HEK293T (cell line): ENCODE data around the gene CKB.

Experiments used
- CTCF ChIA-PET: fragments of 350-600 bp; formaldehyde crosslinking; extraction: SDS; loops from one replicate; lab custom pipeline; 2021; ENCODE audit warnings: antibody characterized with exemption, inconsistent platforms; lab: Yijun Ruan, JAX
- POLR2A ChIA-PET: fragments of 350-600 bp; formaldehyde crosslinking; extraction: SDS; loops from one replicate; lab custom pipeline; 2020; ENCODE audit warnings: antibody characterized with exemption, inconsistent platforms; lab: Yijun Ruan, JAX
- DNase-seq: peaks from one replicate; pipeline ENCODE4 v3.0.0; 2012; ENCODE audit warnings: mixed read lengths; ENCODE audit errors: extremely low spot score
- ARNT ChIP-seq: fragments of 450-650 bp; IDR thresholded peaks from 2 replicates; pipeline ENCODE4 v1.6.1; 2017; ENCODE audit warnings: mild to moderate bottlenecking
- BHLHE40 ChIP-seq: fragments of 450-650 bp; IDR thresholded peaks from 2 replicates; pipeline ENCODE4 v1.6.1; 2016; ENCODE audit warnings: mild to moderate bottlenecking, moderate library complexity, borderline replicate concordance
- CTBP1 ChIP-seq: fragments of 450-650 bp; IDR thresholded peaks from 2 replicates; pipeline ENCODE4 v1.6.1; 2016; ENCODE audit warnings: borderline replicate concordance
- ELF4 ChIP-seq: fragments of 450-650 bp; IDR thresholded peaks from 2 replicates; pipeline ENCODE4 v1.6.1; 2017; ENCODE audit warnings: antibody characterized with exemption
- FOXA1 ChIP-seq: fragments of 450-650 bp; IDR thresholded peaks from 2 replicates; pipeline ENCODE4 v1.6.1; 2016; ENCODE audit warnings: mild to moderate bottlenecking
- FOXK2 ChIP-seq: fragments of 450-650 bp; IDR thresholded peaks from 2 replicates; pipeline ENCODE4 v1.6.1; 2016; ENCODE audit warnings: mild to moderate bottlenecking
- FOXM1 ChIP-seq: fragments of 450-650 bp; IDR thresholded peaks from 2 replicates; pipeline ENCODE4 v1.6.1; 2017; ENCODE audit warnings: mild to moderate bottlenecking, borderline replicate concordance
- HDGF ChIP-seq: fragments of 450-650 bp; IDR thresholded peaks from 2 replicates; pipeline ENCODE4 v1.6.1; 2017; ENCODE audit warnings: antibody characterized with exemption, borderline replicate concordance
- L3MBTL2 ChIP-seq: fragments of 450-650 bp; conservative IDR thresholded peaks from 2 replicates; pipeline ENCODE4 v1.6.1; 2016; ENCODE audit warnings: mild to moderate bottlenecking
- LEF1 ChIP-seq: fragments of 450-650 bp; IDR thresholded peaks from 2 replicates; pipeline ENCODE4 v1.6.1; 2017; ENCODE audit warnings: mild to moderate bottlenecking, borderline replicate concordance
- NFRKB ChIP-seq: fragments of 450-650 bp; IDR thresholded peaks from 2 replicates; pipeline ENCODE4 v1.6.1; 2016; ENCODE audit warnings: mild to moderate bottlenecking, moderate library complexity
- PKNOX1 ChIP-seq: fragments of 450-650 bp; IDR thresholded peaks from 2 replicates; pipeline ENCODE4 v1.6.1; 2016
- SP1 ChIP-seq: fragments of 450-650 bp; IDR thresholded peaks from 2 replicates; pipeline ENCODE4 v1.6.1; 2017
- SUZ12 ChIP-seq: fragments of 450-650 bp; IDR thresholded peaks from 2 replicates; pipeline ENCODE4 v1.6.1; 2016; ENCODE audit warnings: mild to moderate bottlenecking
- TARDBP ChIP-seq: fragments of 450-650 bp; IDR thresholded peaks from 2 replicates; pipeline ENCODE4 v1.6.1; 2016
- ZNF384 ChIP-seq: fragments of 450-650 bp; IDR thresholded peaks from 2 replicates; pipeline ENCODE4 v1.6.1; 2016

The CKB gene

GRCh38 chr14:103558071-103558882, 35.6 kb upstream of the CKB start:
- no peak for DNase-seq
- ChIA-PET POLR2A (interaction anchor here (0.9 to 3.4 kb wide), 4 partner anchors 20 to 224 kb away, joined by 3 to 23 read pairs (median 7); partner anchors contain the start of genes CKB, EIF5 and TRMT61A), CTCF (interaction anchor here (0.8 to 4.7 kb wide), 3 partner anchors 10 to 40 kb away, joined by 6 to 19 read pairs (median 17); no protein-coding TSS in a partner anchor)
- TF ChIP-seq PKNOX1 (no peak), SP1 (no peak), HDGF (no peak), FOXM1 (no peak), SUZ12 (no peak), TARDBP (no peak), ZNF384 (no peak), LEF1 (no peak), L3MBTL2 (no peak), BHLHE40 (no peak), CTBP1 (no peak)

- CTCF ChIA-PET, result interaction anchor here (0.9 to 4.7 kb wide), 3 partner anchors 10 to 39 kb away, joined by 6 to 19 read pairs (median 17); no protein-coding TSS in a partner anchor
- TF ChIP-seq CTBP1 (no peak), ELF4 (no peak), BHLHE40 (no peak), FOXA1 (no peak)
- POLR2A ChIA-PET, result interaction anchor here (1.6 to 3.4 kb wide), 3 partner anchors 18 to 36 kb away, joined by 4 to 23 read pairs (median 10); partner anchors contain the start of genes CKB and TRMT61A
- no peak for DNase-seq
Observed at GRCh38 chr14:103556946-103557758, 34.5 kb upstream of the CKB start.

- CTCF ChIA-PET, result interaction anchor here (4.7 kb wide), 1 partner anchor 38 kb away, joined by 19 read pairs; no protein-coding TSS in a partner anchor
- TF ChIP-seq BHLHE40, result no peak
- TF ChIP-seq SUZ12, result no peak
- TF ChIP-seq LEF1, result no peak
- TF ChIP-seq ELF4, result no peak
- no peak for DNase-seq
- POLR2A ChIA-PET, result interaction anchor here (5.8 kb wide), 1 partner anchor 35 kb away, joined by 40 read pairs; the partner anchor contains the start of gene CKB
Observed at GRCh38 chr14:103555559-103556337, 33.1 kb upstream of the CKB start.

GRCh38 chr14:103552846-103553210, 30.2 kb upstream of the CKB start:
- ChIA-PET POLR2A (interaction anchor here (1.1 to 5.8 kb wide), 3 partner anchors 9 to 32 kb away, joined by 3 to 40 read pairs (median 5); partner anchors contain the start of genes BAG5, CKB and TRMT61A), CTCF (interaction anchor here (0.6 to 1.3 kb wide), 3 partner anchors 34 to 256 kb away, joined by 3 to 4 read pairs (median 3); no protein-coding TSS in a partner anchor)
- DNase-seq, result no peak
- TF ChIP-seq FOXK2 (no peak), CTBP1 (no peak), FOXM1 (no peak), SP1 (no peak), LEF1 (no peak), TARDBP (no peak), FOXA1 (no peak), L3MBTL2 (no peak)

GRCh38 chr14:103552011-103552845, 29.6 kb upstream of the CKB start:
- ChIA-PET CTCF (interaction anchor here (0.5 to 1.3 kb wide), 3 partner anchors 34 to 256 kb away, joined by 3 to 12 read pairs (median 4); no protein-coding TSS in a partner anchor), POLR2A (interaction anchor here (1.1 to 5.8 kb wide), 3 partner anchors 10 to 31 kb away, joined by 3 to 40 read pairs (median 5); partner anchors contain the start of genes BAG5, CKB and TRMT61A)
- no peak for DNase-seq
- TF ChIP-seq ELF4 (no peak), BHLHE40 (no peak), PKNOX1 (no peak), FOXM1 (no peak), ARNT (no peak), FOXA1 (no peak), SP1 (no peak), TARDBP (no peak), ZNF384 (no peak), FOXK2 (no peak), CTBP1 (no peak), HDGF (no peak), LEF1 (no peak), SUZ12 (no peak), L3MBTL2 (no peak), NFRKB (no peak)
